Astrocyte of the hippocampus (primary cell): ENCODE measurements around the gene C1QTNF12.

Source experiments
- DNase-seq: peaks from one replicate; pipeline ENCODE4 v3.0.0; 2011; ENCODE audit warnings: low read depth, low spot score

Gene C1QTNF12

GRCh38 chr1:1240822-1241587 lies 5.5 kb downstream of the C1QTNF12 start:
- DNase-seq = no peak

DNA sequence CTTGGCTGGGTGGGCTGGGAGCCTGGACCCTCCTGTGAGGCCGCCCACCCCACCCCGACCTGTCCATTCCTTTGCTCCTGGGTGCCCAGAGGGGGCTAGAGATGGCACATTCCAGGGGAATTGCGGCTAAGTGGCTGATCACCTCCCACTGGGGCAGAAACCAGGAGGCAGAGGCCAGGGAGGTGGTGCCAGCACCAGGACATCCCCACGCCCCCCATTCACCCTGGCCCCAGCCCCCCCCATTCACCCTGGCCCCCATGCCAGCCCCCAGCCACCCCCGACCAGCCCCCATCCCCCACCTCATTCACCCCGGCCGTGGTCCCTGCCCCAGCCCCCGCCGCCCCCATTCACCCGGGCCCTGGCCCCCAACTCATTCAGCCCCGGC lies 6.2 kb downstream of the C1QTNF12 start:
- DNase-seq = no peak

DNA sequence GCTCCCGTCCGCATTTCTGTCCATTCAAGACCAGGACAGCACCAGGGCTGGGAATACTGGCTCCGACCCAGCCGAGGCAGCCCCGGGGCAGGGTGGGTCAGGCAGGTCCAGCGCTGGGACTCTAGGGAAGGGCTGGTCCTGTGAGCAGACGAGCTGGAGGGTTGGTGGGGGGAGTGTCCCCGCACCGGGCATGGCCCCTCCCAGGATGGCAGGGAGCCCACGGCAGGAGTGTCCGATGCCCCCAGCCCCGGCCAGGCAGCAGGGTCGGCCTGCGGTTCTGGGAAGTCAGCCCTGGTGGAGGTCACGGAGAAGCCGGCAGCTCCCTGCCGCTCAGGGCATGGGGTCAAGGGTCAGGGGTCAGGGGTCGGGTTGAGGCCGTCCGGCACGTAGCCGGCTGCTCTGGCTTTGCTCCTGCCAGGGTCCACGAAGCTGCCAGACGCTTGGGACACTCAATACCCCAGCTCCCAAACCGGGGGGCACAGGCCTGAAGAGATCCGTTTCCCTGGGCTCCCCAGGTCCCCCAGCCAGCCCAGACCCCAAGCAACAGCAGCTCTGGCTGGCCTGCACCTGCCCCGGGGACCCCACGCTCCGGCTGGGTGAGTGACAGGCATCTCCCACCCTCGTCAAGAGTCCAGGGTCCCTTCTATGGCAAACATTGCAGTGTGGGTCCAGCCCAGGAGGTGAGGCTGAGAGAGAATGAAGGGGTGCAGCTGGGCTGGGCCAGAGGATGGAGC lies 6.7 kb downstream of the C1QTNF12 start:
- no peak for DNase-seq

GRCh38 chr1:1239227-1239613 lies 7.3 kb downstream of the C1QTNF12 start:
- DNase-seq = no peak

- no peak for DNase-seq
These were observed 7.8 kb downstream of the C1QTNF12 start for GRCh38 chr1:1238702-1239178.

DNA sequence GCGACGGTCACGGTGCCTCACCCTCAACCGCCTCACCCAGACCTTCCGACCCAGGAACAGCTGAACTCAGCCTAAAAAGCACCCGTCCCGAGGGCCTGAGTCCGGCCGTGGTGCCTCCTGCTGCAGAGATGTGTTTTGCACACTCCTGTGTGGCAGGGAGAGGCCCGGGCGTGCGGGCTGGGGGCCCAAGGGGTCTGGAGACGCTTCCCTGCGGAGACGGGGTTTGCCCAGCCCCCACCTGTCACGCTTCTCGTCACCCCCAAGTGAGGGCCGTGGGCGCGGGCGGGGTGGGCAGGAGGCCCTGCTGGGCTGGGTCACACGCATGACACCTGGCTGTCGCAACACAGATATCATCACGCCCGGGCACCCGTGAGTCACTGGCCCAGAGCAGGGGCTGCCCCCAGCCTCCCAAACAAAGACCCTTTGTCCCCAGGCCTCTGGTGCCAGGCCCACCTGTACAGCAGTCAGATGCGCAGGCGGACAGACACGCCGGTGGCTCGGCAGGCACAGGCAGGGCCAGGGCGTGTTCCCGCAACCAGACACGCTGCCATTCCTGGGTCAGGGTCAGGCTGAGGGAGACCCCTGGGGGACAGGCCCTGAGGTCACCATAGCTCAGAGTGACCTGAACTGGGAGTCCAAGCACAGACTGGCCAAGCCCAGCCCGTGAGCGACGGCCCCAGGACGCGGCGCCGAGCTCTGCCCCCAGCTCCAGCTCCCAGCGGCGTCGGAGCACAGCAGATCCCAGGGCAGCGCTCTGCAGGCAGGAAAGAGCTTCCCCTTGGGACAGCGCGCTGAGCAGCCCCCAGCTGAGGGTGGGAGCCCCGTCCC lies 8.4 kb downstream of the C1QTNF12 start:
- no peak for DNase-seq

- no peak for DNase-seq
These were observed 9.3 kb downstream of the C1QTNF12 start for GRCh38 chr1:1236945-1237873.

DNA sequence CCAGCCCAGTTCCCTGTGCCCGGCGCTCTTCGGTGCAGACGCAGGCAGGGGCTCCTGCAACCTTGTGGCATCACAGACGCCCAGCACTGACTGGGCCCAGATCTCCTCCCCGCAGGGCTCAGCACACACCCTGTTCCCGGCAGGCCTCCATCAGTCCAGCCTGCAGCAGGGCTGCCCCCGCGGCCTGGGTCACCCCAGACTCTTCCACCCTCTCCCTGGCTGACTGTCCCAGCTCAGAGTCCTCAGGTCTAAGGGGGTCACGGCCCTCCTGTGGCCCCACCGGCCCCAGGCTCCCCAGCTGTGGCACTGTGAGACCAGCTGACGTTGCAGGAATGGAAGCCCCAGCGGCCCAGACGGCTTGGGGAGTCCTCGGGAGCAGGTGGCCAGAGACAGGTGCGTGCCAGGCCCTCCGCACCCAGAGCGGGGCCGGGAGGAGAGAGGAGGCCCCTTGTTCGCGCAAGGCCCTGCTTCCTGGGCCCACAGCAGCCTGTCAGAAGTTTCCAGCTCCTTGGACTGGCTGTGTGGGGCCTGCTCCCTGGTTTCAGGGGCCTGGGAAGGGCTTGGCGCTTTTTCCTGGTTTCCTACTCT lies 10.3 kb downstream of the C1QTNF12 start:
- no peak for DNase-seq

GRCh38 chr1:1235016-1235744 lies 11.3 kb downstream of the C1QTNF12 start:
- DNase-seq = no peak

DNA sequence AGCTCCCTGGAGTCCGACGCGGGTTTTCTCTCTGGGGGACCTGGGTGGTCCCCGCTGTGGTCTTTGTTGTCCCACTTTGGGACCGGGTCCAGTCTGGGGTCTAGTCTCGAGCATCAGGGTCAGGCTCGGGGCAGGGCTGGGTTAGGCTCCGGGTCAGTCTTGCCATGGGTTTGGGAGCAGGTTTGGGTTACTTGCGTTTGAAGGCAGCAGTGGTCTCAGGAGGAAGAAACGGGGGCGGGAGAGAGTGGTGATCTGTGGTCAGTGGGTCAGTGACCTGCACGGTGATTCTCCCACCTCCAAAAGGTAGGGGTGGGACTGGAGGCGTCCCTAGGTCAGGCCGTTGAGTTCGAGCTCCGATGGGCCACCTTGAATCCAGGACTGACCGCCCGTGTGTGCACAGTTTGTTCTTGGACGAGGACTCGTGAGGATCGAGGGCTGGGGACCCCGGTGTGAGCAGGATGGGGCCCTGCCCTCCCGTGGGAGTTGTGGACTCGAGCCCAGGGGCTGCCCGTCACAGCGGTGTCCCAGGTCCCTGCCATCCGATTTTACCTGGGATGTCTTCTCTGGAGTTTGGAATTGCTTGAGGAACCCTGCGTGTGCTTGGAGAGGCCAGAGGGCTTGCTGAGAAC lies 12.2 kb downstream of the C1QTNF12 start:
- DNase-seq = no peak

GRCh38 chr1:1233567-1233892 lies 13.0 kb downstream of the C1QTNF12 start:
- no peak for DNase-seq

- no peak for DNase-seq
These were observed 13.5 kb downstream of the C1QTNF12 start for GRCh38 chr1:1232796-1233566.

- no peak for DNase-seq
These were observed 14.2 kb downstream of the C1QTNF12 start, which contains the start of gene B3GALT6 for GRCh38 chr1:1232208-1232795. Gene B3GALT6 (plus strand): TSS chr1:1232237. CDS start chr1:1232279, 42 bp downstream.

DNA sequence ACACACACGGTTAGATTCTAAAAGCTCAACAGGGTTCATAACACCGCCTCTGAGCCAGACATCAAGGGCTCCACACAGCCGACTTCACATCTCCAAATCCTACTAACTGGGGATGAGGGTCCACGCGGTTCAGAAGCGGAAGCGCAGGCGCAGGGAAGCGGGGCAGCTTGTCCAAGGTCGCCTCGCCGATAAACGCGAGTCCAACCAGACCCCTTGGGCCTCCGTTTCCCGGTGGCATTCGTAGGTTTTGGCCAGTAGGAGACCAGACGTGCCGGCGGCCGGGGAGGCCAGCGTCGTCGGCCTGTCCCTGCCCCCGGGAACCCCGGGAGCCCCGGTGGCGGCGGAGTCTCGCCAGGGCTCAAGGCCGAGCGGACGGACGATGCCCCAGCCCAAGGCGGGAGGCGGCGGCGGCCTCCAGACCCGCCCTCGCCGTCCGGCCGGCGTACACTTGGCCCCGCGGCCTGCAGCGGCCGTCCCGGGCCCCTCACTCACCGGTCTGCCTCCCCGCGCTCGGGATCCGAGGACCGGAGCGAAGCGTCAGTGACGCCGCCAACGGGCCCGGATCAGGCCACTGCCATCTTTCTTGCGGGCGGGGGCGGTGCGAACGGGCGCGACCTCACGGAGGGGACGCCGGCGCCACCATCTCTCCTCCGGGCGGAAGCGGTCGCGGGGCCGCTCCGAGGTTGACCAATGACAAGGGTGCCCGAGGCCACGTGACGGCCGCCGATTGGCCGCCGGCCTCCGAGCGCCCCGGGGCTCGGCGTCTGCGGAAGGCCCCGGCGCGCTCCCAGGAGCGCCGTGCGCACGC lies 14.9 kb downstream of the C1QTNF12 start, which contains the start of gene SDF4:
TSS of gene SDF4 (minus strand) at position 602 of the 808 bp plus-strand sequence. CDS start 3,229 bp downstream, outside the sequence.
- peak; percentile 100 for DNase-seq

GRCh38 chr1:1230656-1231399 lies 15.7 kb downstream of the C1QTNF12 start:
- DNase-seq = peak; percentile 74

GRCh38 chr1:1229770-1230169 lies 16.8 kb downstream of the C1QTNF12 start:
- no peak for DNase-seq
